CD4-positive, alpha-beta T cell treated with Interleukin-12 subunit alpha and Interleukin-12 subunit beta, for 1 hour (primary cell): ENCODE measurements around the gene SSRP1.

Experiments used
- DNase-seq: peaks from one replicate; pipeline ENCODE4 v3.0.0-alpha.2; 2020

SSRP1 gene

GRCh38 chr11:57313071-57313787 lies 22.5 kb downstream of the SSRP1 start:
- DNase-seq = no peak

- DNase-seq = no peak
These were observed 23.1 kb downstream of the SSRP1 start for GRCh38 chr11:57312511-57313021.

- peak; percentile 41 for DNase-seq
These were observed 24.4 kb downstream of the SSRP1 start for GRCh38 chr11:57311109-57311936.

- DNase-seq = no peak
These were observed 25.0 kb downstream of the SSRP1 start for GRCh38 chr11:57310630-57311086.

- no peak for DNase-seq
These were observed 25.6 kb downstream of the SSRP1 start for GRCh38 chr11:57310091-57310490.

GRCh38 chr11:57309106-57310059 lies 26.3 kb downstream of the SSRP1 start:
- no peak for DNase-seq

GRCh38 chr11:57308426-57309060 lies 27.1 kb downstream of the SSRP1 start:
- DNase-seq = no peak

GRCh38 chr11:57307666-57308270 lies 27.9 kb downstream of the SSRP1 start:
- no peak for DNase-seq

- DNase-seq = no peak
These were observed 28.6 kb downstream of the SSRP1 start for GRCh38 chr11:57306940-57307565.

GRCh38 chr11:57306161-57306876 lies 29.4 kb downstream of the SSRP1 start:
- DNase-seq = no peak

GRCh38 chr11:57305523-57305922 lies 30.2 kb downstream of the SSRP1 start:
- no peak for DNase-seq

- DNase-seq = no peak
These were observed 31.6 kb downstream of the SSRP1 start for GRCh38 chr11:57303990-57304579.

- no peak for DNase-seq
These were observed 32.3 kb downstream of the SSRP1 start for GRCh38 chr11:57303280-57303989.

GRCh38 chr11:57302489-57302888 lies 33.2 kb downstream of the SSRP1 start:
- no peak for DNase-seq

- DNase-seq = no peak
These were observed 33.8 kb downstream of the SSRP1 start for GRCh38 chr11:57301711-57302423.

- no peak for DNase-seq
These were observed 34.9 kb downstream of the SSRP1 start for GRCh38 chr11:57300785-57301184.

- DNase-seq = no peak
These were observed 36.4 kb downstream of the SSRP1 start for GRCh38 chr11:57299150-57299737.

- no peak for DNase-seq
These were observed 38.5 kb downstream of the SSRP1 start for GRCh38 chr11:57297221-57297620.
